ENCODE measurements around the gene GPR35.

GPR35 gene, protein sequence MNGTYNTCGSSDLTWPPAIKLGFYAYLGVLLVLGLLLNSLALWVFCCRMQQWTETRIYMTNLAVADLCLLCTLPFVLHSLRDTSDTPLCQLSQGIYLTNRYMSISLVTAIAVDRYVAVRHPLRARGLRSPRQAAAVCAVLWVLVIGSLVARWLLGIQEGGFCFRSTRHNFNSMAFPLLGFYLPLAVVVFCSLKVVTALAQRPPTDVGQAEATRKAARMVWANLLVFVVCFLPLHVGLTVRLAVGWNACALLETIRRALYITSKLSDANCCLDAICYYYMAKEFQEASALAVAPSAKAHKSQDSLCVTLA

GRCh38 chr2:240624950-240625621, at the start of gene GPR35:
Gene GPR35 (plus strand): TSS chr2:240625480. CDS start chr2:240629953, 4,473 bp downstream.
- TF ChIP-seq ZFX (IDR thresholded peaks at IDR 0.05) (no peak), CTCF (conservative IDR thresholded peaks at IDR 0.05) (no peak)
- H3K27ac ChIP-seq: no peak within 1 kb of the TSS

GRCh38 chr2:240576036-240576435, 49.2 kb upstream of the GPR35 start:
- no peak overlapping the region for H3K27ac ChIP-seq
- TF ChIP-seq ZFX (IDR thresholded peaks at IDR 0.05) (no peak), CTCF (conservative IDR thresholded peaks at IDR 0.05) (no peak)

DNA sequence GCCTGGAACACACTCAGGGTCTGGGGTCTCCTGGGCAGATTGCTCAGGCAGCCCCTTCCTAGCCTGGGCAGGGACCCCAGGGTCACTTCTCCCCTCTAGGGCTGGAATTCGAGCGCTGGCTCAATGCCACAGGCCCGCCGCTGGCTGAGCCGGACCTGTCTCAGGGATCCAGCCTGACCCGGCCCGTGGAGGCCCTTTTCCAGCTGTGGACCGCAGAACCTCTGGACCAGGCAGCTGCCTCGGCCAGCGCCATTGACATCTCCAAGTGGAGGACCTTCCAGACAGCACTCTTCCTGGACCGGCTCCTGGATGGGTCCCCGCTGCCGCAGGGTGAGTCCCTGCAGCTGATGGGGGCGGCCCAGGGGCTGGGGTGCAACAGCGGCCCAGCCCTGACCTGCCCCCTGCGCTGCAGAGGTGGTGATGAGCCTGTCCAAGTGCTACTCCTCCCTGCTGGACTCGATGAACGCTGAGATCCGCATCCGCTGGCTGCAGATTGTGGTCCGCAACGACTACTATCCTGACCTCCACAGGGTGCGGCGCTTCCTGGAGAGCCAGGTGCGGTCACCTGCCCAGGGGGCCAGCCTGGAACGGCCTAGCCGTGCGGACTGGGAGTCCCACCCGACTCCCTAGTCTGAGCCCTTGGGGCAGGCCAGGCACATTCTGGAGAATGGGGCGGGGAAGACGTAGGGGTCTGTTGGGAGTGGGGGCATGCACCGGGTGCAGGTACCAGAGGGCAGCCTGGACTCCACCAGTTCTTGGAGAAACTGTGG, 48.7 kb upstream of the GPR35 start:
- H3K27ac ChIP-seq: no peak overlapping the region
- no peak for TF ChIP-seq ZFX (IDR thresholded peaks at IDR 0.05)
- TF ChIP-seq CTCF (conservative IDR thresholded peaks at IDR 0.05): no peak

DNA sequence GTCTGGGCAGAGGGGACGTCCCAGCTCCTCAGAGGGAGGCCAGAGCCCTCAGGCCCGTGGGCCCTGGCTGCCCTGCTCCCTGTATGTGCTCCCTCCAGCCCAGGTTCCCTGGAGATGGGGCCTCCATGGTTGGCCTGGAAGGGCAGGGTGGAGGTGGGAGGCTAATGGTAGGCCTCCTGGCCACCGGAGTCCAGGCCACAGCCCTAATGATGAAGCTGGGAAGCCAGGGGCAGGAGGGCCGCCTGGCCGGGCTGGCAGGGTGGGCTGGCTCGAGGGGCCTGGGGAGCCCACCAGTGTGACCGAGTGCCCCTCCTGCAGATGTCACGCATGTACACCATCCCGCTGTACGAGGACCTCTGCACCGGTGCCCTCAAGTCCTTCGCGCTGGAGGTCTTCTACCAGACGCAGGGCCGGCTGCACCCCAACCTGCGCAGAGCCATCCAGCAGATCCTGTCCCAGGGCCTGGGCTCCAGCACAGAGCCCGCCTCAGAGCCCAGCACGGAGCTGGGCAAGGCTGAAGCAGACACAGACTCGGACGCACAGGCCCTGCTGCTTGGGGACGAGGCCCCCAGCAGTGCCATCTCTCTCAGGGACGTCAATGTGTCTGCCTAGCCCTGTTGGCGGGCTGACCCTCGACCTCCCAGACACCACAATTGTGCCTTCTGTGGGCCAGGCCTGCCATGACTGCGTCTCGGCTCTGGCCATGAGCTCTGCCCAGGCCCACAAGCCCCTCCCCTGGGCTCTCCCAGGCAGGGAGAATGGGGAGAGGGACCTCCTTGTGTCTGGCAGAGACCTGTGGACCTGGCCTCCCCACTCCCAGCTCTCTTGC, 47.8 kb upstream of the GPR35 start:
- H3K27ac ChIP-seq: no peak overlapping the region

DNA sequence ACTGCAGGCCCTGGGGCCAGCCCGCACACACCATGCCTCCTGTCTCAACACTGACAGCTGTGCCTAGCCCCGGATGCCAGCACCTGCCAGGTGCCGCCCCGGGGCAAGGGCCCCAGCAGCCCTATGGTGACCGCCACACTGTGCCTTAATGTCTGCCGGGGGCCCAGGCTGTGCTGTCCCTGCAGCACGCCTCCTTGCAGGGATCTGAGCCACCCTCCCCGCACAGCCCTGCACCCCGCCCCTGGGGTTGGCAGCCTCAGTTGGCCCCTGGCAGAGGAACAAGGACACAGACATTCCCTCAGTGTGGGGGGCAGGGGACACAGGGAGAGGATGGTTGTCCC, 47.2 kb upstream of the GPR35 start:
- TF ChIP-seq ZFX (IDR thresholded peaks at IDR 0.05) (no peak), CTCF (conservative IDR thresholded peaks at IDR 0.05) (no peak)
- no peak overlapping the region for H3K27ac ChIP-seq

More for the DNA sequence above, 47.8 kb upstream of the GPR35 start:
- TF ChIP-seq CTCF (conservative IDR thresholded peaks at IDR 0.05) (no peak), ZFX (IDR thresholded peaks at IDR 0.05) (no peak)

DNA sequence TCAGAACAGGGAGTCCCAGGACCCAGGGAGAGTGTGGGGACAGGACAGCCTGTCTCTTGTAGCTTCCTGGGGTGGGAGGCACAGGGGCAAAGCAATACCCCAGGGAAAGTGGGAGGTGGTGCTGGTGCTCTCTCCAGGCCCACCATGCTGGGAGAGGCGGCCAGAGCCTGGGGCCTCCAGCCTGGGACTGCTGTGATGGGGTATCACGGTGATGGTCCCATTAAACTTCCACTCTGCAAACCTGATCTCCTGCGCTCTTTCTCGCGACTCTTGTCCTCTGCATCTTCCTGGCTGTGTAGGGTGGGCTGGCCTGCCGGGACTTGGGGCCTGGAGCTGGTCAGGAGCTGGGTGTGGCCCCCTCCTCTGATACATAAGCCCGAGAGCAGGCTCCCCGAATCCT, 46.8 kb upstream of the GPR35 start:
- TF ChIP-seq ZFX (IDR thresholded peaks at IDR 0.05) (no peak), CTCF (conservative IDR thresholded peaks at IDR 0.05) (no peak)
- no peak overlapping the region for H3K27ac ChIP-seq
